ENCODE measurements around the gene NPAS3. TPM values are rescaled to one million over a fixed set of nuclear protein-coding genes. Genes with fewer than 3 reads are reported as not detected.

The NPAS3 gene
- total RNA-seq, 4 donors from 2014 or later, result 4.0 to 12.2 (median 5.6) TPM

DNA sequence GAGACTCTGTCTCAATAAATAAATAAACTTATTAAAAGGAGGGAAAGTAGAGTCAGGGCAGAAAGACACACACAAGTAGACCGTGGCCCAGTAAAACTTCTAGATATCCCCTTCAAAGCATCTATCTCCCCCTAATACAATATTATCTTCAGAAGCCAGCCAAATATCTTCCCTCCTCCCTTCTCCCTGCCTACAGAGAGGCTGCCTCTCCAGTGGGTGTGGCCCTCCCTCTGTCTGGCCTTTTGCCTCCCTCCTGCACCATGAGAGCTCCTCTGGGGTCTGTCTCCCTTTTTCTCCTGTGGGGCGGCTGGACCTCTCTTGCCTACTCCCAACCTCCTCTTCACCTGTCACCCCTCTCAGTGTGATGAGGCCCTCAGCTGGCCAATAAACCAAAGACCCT, 873.0 kb downstream of the NPAS3 start:
- 94 to 98% methylated on average over 2 of the region's 2 CpGs for WGBS, 2 donors
- Histone ChIP-seq H3K4me3 (replicated peaks in 1 of 3) (no peak overlapping the region), H3K27me3 (no peaks in the 10 kb centered on the region), H3K27ac (no peak overlapping the region), H3K9me3 (no peaks in the 10 kb centered on the region), H3K36me3 (no peaks in the 10 kb centered on the region), H3K4me1 (no peaks in the 10 kb centered on the region)
- no peak for DNase-seq
- intact Hi-C loops (cut with DNase I), result no loop called here
- TF ChIP-seq POLR2A (IDR thresholded peaks at IDR 0.05), result no peak
- TF ChIP-seq, protein P1, sequence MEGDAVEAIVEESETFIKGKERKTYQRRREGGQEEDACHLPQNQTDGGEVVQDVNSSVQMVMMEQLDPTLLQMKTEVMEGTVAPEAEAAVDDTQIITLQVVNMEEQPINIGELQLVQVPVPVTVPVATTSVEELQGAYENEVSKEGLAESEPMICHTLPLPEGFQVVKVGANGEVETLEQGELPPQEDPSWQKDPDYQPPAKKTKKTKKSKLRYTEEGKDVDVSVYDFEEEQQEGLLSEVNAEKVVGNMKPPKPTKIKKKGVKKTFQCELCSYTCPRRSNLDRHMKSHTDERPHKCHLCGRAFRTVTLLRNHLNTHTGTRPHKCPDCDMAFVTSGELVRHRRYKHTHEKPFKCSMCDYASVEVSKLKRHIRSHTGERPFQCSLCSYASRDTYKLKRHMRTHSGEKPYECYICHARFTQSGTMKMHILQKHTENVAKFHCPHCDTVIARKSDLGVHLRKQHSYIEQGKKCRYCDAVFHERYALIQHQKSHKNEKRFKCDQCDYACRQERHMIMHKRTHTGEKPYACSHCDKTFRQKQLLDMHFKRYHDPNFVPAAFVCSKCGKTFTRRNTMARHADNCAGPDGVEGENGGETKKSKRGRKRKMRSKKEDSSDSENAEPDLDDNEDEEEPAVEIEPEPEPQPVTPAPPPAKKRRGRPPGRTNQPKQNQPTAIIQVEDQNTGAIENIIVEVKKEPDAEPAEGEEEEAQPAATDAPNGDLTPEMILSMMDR (IDR thresholded peaks at IDR 0.05), result no peak

DNA sequence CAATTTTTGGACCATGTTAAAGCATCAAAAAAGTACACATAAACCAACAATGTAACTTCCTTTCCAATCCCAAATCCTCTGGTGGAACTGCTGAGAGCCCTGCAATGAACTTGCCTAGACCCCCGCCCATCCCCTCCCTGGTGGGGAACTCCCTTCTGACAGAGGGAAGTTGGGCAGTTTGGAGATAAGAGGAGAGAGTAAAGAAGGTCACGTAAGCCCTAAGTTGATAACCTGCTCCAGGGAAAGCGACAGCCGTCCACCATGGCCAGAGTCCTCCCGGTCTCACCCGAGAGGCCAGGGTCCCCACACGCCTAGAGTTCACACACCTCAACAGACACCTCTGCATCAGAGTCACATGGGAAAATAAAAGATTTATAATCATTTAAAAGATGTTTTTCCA, 873.5 kb downstream of the NPAS3 start:
- Histone ChIP-seq H3K36me3 (no peaks in the 10 kb centered on the region), H3K27me3 (no peaks in the 10 kb centered on the region), H3K27ac (no peak overlapping the region), H3K4me1 (no peaks in the 10 kb centered on the region), H3K9me3 (no peaks in the 10 kb centered on the region), H3K4me3 (replicated peaks in 1 of 3) (no peak overlapping the region)
- intact Hi-C loops (cut with DNase I), result no loop called here
- 85 to 88% methylated on average over 7 of the region's 7 CpGs for WGBS, 2 donors
- DNase-seq, result no peak
- no peak for TF ChIP-seq POLR2A (IDR thresholded peaks at IDR 0.05)
- TF ChIP-seq, protein P1 (IDR thresholded peaks at IDR 0.05), result no peak

DNA sequence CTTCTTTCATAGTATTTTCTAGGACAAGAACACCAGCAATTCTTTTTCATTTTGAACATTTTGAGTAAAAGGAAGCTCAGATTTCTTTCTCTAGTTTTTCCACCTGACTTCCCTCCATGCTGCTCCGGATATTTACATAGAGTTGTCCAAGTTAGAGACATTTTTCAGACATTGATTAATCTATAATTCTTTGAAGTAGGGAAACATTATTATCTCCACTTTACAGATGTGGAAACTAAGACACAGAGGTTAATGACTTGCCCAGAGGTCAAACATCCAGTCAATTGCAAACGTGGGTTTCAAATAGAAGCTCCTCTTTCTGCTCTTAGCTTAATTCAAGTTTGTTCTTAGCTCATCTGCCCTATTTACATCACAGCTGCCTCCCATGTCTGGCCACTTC, 873.9 kb downstream of the NPAS3 start:
- 58 to 60% methylated on average over 2 of the region's 2 CpGs for WGBS, 2 donors
- H3K9me3 ChIP-seq, result no peaks in the 10 kb centered on the region
- no peaks in the 10 kb centered on the region for H3K36me3 ChIP-seq
- H3K4me3 ChIP-seq (replicated peaks in 1 of 3), result no peak overlapping the region
- H3K4me1 ChIP-seq, result no peaks in the 10 kb centered on the region
- intact Hi-C loops (cut with DNase I), result no loop called here
- no peaks in the 10 kb centered on the region for H3K27me3 ChIP-seq
- no peak for DNase-seq
- TF ChIP-seq POLR2A (IDR thresholded peaks at IDR 0.05), result no peak
- TF ChIP-seq, protein P1 (IDR thresholded peaks at IDR 0.05), result no peak
- no peak overlapping the region for H3K27ac ChIP-seq

DNA sequence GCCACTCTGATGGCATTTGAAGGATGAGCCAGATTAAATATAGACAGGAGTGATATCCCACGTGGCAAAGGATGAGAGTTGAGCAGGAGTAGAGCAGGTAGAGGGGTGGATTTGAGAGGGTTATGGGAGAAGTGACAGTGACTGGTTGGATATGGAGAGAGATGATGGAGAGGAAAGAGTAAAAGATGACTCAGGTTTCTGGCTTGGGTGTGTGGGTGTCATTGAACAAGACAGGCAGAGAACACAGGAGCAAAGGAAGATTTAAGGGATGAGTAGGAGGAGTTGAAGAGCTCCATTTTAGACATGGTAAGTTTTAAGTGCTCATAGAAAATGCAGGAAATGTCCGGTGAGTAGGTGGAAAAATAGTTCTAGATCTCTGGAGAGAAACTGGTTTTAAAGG, 875.3 kb downstream of the NPAS3 start:
- Histone ChIP-seq H3K9me3 (no peaks in the 10 kb centered on the region), H3K4me1 (no peaks in the 10 kb centered on the region), H3K27ac (no peak overlapping the region), H3K36me3 (no peaks in the 10 kb centered on the region), H3K4me3 (replicated peaks in 1 of 3) (no peak overlapping the region), H3K27me3 (no peaks in the 10 kb centered on the region)
- DNase-seq, result no peak
- TF ChIP-seq, protein P1 (IDR thresholded peaks at IDR 0.05), result no peak
- no peak for TF ChIP-seq POLR2A (IDR thresholded peaks at IDR 0.05)
- intact Hi-C loops (cut with DNase I), result no loop called here
- 76 to 77% methylated on average over 2 of the region's 2 CpGs for WGBS, 2 donors

DNA sequence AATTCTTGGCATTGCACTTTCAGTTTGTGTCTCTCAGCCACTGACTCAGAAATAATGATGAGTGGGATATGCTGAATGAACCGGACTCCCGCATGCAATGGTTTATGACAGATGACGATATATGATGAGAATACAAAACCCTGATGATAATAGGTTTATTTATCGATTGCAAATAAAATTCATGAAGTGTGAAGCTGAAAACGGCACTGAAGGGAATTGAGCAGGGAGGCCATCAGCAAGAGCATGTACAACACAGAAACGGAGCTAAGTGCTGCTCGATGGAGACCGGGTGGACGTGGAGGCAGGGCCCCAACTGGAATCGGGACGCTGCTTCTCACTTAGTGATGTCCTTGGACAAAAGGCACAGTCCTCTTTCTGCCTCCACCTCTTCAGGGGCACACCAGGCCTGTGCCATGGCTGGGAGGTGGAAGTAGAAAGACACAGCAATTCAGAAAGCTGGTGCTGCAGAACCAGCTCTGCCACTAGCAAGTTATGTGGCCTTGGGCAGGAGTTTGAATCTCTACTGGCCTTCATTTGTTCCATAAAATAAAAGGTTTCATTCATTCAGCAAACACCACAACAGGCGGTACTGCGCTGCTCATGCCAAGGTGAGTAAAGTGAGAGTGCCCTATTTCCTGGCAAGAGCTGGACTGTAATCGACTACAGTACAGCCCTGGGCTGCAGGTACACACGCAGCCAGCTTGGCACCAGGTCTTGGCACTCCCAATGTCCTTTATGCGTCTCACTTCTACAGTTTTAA, 895.2 kb downstream of the NPAS3 start:
- Histone ChIP-seq H3K27me3 (no peaks in the 10 kb centered on the region), H3K9me3 (no peaks in the 10 kb centered on the region), H3K36me3 (no peaks in the 10 kb centered on the region), H3K27ac (no peak overlapping the region), H3K4me1 (no peaks in the 10 kb centered on the region), H3K4me3 (replicated peaks in 1 of 3) (no peak overlapping the region)
- intact Hi-C loops (cut with DNase I), result no loop called here
- DNase-seq, result no peak
- WGBS, 2 donors, result 82 to 88% methylated on average over 16 of the region's 16 CpGs
- TF ChIP-seq POLR2A (IDR thresholded peaks at IDR 0.05), result no peak
- TF ChIP-seq, protein P1 (IDR thresholded peaks at IDR 0.05), result no peak
